Amniotic stem cell (primary cell): ENCODE data around the gene BRD7.

Experiments
- DNase-seq: peaks from one replicate; lab custom pipeline; 2025; lab: John Stamatoyannopoulos, UW

The BRD7 gene

DNA sequence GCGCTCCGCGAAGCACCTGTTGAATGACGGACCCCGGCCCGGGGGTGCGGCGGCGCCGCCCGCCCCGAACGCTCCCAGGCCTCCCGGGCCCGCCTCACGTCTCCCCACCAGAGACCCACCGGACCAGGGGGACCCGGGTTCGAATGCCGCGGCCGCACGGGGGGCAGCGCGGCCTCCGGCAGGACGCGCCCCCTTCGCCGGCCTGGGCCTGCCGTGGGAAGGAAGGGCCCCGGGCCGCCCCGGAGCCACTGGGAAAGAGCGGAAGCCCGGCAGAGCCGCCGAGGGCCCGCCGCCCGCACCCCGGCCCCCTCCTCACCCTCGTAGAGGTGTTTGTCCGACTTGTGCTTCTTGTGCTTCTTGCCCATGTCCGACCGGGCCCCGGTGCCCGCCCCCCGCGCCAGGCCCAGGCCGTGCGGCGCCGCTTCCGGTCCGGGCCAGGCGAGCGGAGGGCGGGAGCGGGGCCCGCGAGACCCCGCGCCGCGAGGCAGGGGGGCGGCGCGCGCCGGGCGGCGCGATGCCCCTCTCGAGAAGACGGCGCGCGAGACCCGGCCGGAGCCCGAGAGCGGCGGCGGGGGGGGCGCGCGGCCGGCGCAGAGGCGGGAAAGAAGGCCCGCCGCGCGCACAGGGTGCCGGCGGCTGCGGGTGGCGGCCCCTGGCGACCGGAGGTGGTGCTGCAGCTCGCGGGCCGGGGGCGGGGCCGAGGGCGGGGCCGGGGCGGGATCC is at the start of gene BRD7:
BRD7 (minus strand) TSS at position 579 of the 723 bp plus-strand sequence; CDS start at position 365, 214 bp downstream.
- no peak for DNase-seq

DNA sequence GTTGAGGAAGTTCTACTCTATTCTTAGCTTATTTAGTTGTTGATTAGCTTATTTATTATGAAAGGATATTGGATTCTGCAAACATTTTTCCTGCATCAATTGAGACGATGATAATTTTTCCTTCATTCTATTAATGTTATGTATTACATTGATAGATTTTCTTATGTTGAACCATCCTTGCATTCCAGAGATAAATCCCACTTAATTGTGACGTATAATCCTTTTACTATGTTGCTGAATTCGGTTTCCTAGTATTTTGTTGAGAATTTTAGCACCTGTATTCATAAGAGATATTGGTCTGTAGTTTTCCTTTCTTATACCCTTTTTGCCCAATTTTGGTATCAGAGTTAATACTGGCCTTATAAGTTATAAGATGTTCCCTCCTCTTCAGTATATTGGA is 47.6 kb upstream of the BRD7 start:
- DNase-seq: no peak

DNA sequence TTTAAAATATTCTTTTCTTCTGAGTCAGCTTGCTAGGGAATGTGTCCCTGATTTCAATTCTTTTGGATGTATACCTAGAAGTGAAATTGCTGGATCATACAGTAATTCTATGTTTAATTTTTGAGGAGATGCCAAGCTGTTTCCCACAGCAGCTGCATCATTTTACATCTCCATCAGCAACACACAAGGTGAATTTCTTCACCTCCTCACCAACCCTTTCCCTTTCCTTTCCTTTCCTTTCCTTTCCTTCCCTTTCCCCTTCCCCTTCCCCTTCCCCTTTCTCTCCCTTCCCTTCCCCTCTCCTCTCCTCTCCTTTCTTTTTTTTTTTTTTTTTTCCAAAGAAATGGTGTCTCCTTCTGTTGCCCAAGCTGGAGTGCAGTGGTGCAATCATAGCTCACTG is 45.4 kb upstream of the BRD7 start:
- DNase-seq: no peak

DNA sequence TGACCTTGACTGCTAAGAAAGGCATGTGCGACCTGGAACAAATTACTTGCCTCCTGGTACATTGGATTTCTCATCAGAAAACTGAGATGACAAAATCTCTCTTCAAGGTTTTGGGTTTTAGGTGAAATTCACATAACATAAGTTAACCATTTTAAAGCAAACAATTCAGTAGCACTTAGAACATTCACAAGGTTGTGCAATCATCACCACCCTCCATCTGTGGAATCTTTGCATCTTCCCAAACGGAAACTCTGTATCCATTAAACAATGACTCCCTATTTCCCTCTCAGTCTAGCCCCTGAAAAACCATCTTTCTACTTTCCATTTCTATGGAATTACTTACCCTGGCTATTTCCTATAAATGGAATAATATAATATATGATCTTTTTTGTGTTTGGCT is 42.2 kb upstream of the BRD7 start:
- DNase-seq: no peak

DNA sequence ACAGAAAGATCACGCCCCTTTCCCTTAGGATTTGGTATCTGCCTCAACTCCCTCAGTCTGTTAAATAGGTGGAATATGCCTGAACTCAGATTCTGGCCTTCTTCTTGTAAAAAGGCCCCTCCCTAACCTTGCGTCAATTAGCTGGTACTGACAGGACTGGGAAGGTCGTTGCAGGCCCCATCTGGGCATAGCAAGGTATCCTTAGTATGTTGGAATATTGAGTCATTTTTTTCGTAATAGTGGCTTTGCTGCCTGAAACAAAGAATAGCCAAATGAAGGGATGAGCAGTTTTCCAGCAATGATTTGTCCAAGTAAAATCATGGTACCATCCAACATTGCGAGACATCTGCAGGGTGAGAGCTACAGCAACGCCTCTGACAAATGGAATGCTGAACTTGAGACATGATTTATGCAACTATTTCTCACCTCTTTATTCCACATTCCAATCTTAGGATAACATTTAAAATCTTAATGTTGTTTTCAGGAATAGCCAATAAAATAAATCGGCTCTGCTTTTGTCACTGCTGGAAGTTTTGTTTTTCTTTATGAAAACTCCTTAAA is 39.3 kb upstream of the BRD7 start:
- DNase-seq: no peak

DNA sequence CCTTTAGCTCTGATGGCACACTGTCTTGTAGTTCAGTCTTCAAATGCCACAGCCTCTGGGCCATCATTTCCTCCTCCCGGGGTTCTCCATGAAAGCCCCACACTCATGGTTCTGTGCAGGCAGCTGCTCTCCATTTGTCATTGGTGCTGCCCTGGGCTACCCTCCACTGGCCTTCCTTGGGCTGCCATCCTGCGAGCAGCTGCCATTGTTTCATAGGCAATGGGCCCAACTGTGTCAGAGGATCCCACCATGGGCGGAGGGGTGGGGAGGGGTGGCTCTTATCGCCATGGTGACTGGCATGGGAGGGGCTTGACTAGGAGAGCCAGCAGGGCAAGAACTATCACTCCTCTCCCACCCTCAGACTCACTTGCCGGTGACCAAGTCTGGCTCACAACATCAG is 38.6 kb upstream of the BRD7 start:
- no peak for DNase-seq

DNA sequence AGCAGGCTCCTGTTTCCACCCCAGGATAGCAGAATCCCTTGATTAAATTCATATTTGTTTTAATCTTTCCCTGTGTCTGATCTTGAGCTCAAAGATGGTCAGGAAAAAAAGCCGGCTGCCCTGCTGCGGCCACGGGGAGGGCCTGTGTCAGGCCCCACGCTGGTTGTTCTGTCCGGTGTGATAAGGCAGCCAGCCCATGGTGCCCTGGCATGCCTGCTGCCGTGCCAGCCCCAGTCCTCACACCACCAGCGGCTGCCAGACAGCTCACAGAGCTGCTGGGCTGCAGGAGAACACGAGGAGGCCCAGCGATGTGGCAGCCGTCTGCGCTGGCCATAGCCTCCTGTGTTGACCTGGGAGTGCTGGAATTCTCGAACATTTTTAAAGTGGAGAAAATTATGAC is 34.7 kb upstream of the BRD7 start:
- no peak for DNase-seq

DNA sequence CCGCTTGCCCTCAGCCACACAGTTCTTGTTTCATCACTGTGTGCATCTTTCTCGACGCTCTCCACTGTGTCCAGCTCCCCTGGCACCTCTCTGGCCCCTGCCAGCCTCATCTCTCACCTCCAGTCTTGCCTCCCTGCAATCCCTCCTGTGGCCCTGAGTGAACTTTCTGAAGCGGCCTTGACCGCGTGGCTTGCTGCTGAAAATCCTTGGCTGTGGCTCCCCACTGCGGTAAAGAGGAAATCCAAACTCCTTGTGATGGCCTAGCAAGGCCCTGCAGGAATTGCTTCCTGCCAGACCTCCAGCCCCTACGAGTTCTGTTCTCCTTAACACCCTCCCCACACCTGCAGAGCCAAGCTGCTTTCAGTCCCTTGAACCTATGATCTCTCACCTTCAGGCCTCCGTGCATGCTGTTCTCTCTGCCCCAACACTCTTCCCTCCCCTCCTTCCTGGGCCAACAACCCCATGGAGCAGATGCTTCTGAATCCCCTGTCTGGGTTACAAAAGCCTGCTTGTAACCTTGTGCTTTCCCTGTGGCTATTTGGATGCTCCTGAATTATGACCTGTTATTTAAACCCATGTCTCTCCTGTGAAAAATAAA is 33.6 kb upstream of the BRD7 start:
- no peak for DNase-seq

DNA sequence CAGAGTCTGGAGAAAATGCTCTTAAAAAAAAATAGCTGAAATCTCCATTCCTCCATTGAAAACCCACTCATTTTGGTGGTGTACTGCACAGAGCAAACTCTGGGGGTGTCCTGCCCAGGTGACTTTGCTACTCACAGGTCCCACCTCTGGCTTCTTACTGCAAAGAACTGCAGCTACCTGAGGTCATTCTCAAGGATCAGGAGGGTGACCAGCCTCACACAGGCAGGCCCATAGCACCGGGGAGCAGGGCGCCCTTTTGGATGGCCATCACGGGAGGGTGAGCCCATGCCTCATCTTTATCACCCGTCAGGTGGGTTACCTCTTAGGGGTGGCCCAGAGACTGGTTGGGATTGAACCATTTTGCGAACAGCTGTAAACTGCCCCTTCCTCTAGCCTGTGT is 32.6 kb upstream of the BRD7 start:
- no peak for DNase-seq

DNA sequence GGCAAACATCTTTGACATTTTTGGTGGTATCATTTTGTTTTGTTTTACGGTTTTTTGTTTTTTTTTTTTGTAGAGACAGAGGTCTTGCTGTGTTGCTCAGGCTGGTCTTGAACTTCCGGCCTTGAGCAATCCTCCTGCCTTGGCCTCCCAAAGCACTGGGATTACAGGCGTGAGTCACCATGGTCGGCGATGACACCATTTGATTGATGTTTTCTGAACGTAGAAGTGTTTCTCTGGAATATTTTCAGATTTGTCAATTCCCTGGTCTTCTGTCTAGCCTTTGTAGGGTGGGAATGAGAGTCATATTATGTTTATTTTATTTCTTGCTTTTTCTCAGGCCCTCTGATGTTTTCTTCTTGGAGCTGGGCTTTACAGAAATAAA is 32.2 kb upstream of the BRD7 start:
- DNase-seq: no peak

DNA sequence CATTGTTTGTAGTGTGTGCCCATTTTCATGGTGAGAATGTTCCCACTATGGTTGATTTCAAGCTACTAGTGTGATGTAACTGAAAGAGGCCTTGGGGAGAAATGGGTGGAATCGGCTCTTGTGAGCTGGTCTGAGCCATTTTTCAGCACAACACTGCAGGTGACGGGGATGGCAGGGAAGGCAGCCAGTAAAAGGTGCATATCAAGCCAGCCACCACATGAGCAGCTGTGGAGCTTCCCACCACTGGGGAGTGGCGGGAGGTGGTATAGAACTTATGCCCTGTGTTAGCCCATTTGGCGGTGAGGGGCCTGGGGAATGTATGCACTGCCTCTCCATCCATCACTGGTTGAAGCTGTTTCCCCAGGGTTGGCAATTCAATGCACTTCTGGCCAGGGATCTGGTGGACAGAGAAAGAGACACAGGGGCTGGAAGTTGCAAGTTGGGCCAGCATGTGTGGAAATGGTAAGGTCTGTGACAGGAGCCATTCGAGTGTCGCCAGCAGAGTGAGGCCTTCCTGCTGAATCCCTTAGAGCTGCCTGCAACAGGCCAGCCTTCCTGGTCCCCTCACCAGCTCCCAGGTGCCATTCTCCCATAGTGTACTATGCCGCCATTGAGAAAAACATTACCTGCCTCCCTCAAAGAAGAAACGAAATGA is 31.7 kb upstream of the BRD7 start:
- DNase-seq: no peak

DNA sequence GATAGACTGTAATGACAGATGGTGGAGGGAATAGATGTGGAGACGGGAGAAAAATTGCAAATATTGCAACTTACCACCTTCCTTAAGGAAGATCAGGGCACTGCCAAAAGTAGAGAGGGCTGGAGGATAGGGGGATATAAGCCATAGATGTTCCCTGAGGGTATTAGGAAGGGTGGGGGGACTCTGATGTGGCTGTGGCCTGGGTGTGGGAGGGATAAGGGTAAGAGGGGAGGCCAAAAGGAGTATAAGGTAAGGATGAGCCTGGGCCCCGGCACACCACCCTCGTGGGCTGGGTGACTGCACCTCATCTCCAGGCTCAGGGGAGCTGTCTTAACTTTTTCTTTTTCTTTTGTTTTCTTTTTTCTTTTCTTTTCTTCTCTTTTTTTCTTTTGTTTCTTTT is 30.6 kb upstream of the BRD7 start:
- no peak for DNase-seq

DNA sequence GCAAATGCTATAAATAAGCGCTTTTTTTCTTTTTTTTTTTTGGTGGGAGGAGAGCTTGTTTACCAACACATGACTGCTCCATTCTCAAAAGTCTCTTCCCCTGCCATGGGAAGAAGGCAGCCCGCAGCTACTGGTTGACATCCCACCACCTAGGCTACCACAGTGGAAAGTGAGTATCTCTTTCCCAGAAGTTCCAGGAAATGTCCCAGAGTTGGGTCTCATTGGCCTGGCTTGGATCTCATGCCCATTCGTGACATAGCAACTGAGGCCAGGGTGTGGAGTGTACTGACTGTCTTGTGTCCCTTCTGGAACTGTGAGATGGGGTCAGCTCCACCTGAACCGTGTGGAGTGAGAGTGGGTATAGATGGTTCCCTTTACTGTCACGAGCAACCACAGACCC is 29.5 kb upstream of the BRD7 start:
- DNase-seq: no peak

DNA sequence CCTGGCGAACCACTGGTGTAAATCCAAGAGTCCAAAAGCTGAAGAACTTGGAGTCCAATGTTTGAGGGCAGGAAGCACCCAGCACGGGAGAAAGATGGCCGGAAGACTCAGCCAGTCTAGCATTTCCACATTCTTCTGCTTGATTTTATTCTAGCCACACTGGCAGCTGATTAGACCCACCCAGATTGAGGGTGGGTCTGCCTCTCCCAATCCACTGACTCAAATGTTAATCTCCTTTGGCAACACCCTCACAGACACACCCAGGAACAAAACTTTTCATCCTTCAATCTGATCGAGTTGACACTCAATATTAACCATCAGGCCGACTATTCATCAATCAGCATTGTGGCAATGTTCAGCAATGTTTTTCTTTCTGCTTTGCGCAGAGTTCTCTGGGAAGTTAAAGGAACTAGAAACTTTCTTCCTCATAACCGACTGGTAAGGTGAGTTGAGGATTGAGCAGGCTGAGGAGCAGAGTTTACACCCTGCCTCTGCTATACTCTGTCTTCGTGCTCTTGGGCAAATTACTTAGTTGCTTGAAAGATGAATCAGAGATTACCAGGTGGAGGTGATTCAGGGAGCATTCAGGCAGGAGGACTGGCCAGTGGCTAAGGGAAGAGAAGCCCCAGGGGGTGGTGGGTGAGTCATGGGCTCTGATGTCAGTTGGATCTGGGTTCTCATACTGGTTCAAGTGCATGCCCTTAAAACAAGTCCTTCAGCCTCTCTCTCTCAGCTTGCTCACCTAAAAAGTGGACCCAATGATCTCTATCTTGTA is 28.2 kb upstream of the BRD7 start:
- no peak for DNase-seq

DNA sequence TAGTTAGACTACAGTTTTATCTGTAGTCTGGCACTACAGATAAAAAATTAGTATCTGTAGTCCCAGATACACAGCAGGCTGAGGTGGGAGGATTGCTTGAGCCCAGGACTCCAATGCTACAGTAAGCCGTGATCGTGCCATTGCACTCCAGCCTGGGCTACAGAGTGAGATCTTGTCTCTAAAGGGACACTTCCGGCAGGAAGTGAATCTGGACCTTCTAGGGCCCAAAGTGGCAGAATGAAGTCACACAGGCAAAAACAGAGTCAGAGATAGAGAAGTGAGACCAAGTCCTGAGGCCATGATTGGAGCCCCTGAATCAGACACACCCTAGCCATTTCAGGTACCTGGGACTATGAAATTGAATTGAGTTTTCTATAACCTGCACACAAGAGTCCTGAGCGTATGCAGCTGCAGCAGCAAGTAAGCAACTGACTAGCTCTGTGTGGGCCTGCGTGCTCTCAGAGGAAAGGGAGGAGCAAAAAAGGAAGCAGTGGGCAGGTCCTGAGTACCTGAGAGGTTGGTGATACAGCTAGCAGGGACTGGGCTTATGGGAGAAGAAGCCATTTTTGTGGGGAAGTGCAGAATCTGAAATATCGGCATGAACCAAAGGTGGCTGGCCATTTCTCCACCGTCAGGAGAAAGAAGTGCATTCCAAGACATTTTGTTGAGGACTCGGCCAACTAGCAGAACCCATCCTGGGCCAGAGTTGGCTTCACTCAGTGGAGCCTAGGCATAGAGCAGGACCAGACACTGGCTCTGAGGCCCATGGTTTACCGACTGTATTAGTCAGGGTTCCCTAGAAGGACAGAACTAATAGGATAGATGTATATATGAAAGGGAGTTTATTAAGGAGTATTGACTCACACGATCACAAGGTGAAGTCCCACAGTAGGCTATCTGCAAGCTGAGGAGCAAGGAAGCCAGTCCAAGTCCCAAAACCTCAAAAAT is 27.2 kb upstream of the BRD7 start:
- DNase-seq: no peak

DNA sequence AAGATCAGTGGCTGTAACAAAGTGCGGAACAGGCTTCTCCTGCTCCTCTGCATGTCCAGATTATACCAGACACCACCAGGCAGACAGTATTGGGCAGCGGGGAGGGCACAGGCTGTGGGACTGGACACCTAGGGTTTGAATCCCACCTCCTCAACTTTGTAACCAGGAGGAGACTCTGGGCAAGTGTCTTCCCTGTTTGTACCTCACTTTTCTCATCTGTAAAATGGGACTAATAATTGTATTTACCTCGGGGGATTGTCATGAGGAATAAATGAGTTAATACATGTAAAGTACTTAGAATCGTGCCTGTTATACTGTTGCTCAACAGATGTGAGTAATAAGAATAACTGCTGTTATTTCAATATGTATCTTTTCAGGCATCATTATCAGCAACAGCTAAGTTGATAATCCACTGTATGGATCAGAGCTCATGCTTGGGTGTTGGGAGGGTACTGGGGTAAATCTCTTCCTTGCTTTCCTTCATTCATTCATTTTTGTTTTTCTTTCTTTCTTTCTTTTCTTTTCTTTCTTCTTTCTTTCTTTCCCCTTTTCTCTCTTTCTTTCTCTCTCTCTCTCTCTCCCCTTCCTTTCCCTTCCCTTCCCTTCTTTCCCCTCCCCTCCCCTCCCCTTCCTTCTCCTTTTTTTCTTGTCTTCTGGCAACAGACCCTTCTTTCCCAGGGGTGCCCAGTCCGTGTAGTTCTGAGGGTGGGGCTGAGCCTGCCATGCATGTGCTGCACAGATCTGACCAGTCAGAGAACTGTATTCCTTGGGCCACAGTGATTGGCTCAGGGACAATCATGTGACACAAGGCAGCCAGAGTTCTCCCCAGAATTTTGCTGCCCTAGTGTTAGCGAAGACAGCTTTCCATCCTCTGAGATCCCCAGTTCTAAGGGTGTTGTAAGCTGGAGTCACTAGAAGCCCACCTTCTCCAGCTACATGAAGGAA is 25.3 kb upstream of the BRD7 start:
- DNase-seq: no peak

DNA sequence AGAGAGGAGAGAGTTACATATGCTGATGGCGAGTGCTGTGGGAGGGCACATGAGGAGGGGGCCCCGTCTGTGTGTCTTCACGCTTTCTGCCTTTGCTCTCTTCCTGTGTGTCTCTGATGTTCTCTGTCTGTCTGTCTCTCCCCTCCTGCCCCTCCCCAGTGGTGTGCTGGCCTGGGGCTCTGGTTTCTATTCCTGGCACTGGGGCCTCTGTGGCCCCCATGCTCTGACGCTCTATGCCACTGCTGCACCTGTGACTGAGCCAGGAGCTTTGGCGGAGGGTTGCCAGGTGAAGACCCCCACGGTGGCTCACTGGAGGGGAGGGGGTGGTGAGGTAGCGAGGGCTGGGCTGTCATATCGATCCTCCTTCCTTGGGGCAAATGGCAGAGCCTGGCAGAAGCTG is 24.6 kb upstream of the BRD7 start:
- no peak for DNase-seq

DNA sequence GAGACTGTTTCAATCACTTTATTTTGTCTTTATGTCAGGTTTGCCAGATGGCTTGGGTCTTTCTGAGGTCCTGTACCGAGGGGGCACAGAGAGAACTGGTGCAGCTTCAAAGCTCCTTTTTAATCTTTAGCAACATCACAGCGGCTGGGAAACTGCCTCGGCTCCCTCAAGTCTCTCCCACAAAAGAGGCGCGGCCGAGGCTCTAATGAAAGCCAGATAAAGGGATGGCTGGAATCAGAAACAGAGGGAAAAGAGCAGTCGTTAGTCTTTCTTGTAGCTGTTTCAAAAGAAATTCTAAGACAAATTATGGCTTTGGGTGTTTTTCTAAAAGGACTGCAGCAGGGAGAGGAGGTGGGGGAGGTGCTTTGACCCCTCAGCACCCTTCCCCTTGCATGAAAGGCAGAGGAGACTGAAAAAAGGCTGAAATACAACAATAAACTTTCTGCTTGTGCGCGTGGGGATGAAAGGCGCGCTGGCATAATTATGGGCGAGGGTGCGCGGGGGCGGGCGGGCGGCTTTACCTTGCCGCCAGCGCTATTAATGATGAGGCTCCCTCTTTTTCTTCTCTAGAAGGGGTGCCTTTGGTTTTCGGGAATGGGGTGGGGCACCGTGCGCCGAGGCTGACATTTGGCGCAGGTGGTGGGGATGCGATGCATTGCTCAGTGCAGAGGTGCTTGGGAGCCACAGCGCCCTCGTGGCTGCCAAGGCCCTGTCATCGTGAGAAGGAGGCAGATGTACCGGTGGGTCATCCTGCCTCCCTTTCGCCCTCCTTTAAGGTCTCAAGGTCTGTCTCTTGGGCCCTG is 22.3 kb upstream of the BRD7 start:
- no peak for DNase-seq

DNA sequence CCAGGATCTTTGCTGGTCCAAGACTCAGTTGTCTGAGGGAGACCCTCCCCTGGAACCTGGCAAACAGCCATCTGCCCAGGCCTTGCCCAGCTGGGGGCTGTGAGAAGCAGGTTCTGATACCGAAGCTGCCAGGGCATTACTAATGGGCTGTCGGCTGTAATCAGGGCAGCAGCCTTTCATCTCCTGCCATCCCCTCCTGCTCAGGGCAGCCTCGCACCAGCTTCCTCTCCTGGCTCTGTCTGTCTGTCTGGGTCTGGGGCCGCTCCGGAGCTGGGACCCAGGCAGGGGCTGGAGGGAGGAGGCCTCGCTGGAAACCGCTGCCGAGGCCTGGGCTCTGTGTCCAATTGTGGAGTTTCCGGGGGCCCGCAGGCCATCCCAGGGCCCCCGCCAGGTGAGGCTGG is 21.6 kb upstream of the BRD7 start:
- DNase-seq: no peak
